IMR-90 (cell line): ENCODE measurements around the gene GMEB2. TPM values are rescaled to one million over a fixed set of nuclear protein-coding genes. Genes with fewer than 3 reads are reported as not detected.

Source experiments
- ATAC-seq: fragments of 200-7000 bp; cut with Tn5 transposase; 2 replicates; pipeline ENCODE4 v1.9.1; 2020; ENCODE audit warnings: low read depth, mild to moderate bottlenecking, moderate library complexity
- BruUV-seq: library from RNA; stranded (reverse); fragments of 400-500 nt; replicated peaks from 2 replicates; lab custom pipeline; 2021; lab: Mats Ljungman, UMichigan
- CTCF ChIA-PET: fragments of 300-600 bp; formaldehyde crosslinking; extraction: SDS; loops from one replicate; lab custom pipeline; 2021; ENCODE audit warnings: antibody characterized with exemption; lab: Yijun Ruan, JAX
- POLR2A ChIA-PET: fragments of 300-600 bp; sonication (Branson Sonifier 250); formaldehyde crosslinking; loops from one replicate; lab custom pipeline; 2022; ENCODE audit warnings: antibody characterized with exemption; ENCODE audit not compliant: unreplicated experiment; lab: Charles Lee
- DNase-seq: peaks from one replicate; pipeline ENCODE4 v3.0.0; 2013
- H2AFZ ChIP-seq: replicated peaks from 2 replicates; pipeline ENCODE3; 2013; ENCODE audit warnings: low read length, mild to moderate bottlenecking; ENCODE audit not compliant: poor library complexity
- H2AK5ac ChIP-seq: 2 replicates; pipeline ENCODE4 v1.6.1; 2013; ENCODE audit warnings: low read depth, low read length, inconsistent platforms
- H2AK9ac ChIP-seq: replicated peaks from 2 replicates; pipeline ENCODE3; 2013; ENCODE audit warnings: mild to moderate bottlenecking, low read depth, low read length, moderate library complexity; ENCODE audit not compliant: poor library complexity
- H2BK120ac ChIP-seq: 2 replicates; pipeline ENCODE4 v1.6.1; 2013; ENCODE audit warnings: low read depth, low read length, inconsistent platforms
- H2BK15ac ChIP-seq: 3 replicates; pipeline ENCODE4 v1.6.1; 2013; ENCODE audit warnings: low read depth, low read length, inconsistent platforms
- H2BK20ac ChIP-seq: 2 replicates; pipeline ENCODE4 v1.6.1; 2013; ENCODE audit warnings: low read depth, mild to moderate bottlenecking, inconsistent platforms, low read length, moderate library complexity
- H2BK5ac ChIP-seq: 2 replicates; pipeline ENCODE4 v1.6.1; 2013; ENCODE audit warnings: mild to moderate bottlenecking, low read depth, low read length, inconsistent platforms; ENCODE audit not compliant: poor library complexity, severe bottlenecking
- H3K14ac ChIP-seq: replicated peaks from 2 replicates; pipeline ENCODE4 v1.6.1; 2013; ENCODE audit warnings: low read depth, low read length, inconsistent platforms
- H3K18ac ChIP-seq: 2 replicates; pipeline ENCODE4 v1.6.1; 2013; ENCODE audit warnings: low read depth, low read length, control low read depth
- H3K23ac ChIP-seq: 2 replicates; pipeline ENCODE4 v1.6.1; 2013; ENCODE audit warnings: low read depth, low read length, inconsistent platforms
- H3K27ac ChIP-seq: 2 replicates; pipeline ENCODE4 v1.5.1; 2013; ENCODE audit warnings: mild to moderate bottlenecking, control low read depth, low read length; ENCODE audit not compliant: insufficient read depth
- H3K27me3 ChIP-seq: 2 replicates; pipeline ENCODE4 v1.6.1; 2013; ENCODE audit warnings: low read length; ENCODE audit not compliant: control insufficient read depth, insufficient read depth
- H3K36me3 ChIP-seq: 2 replicates; pipeline ENCODE4 v1.6.1; 2013; ENCODE audit warnings: low read length, mixed read lengths; ENCODE audit not compliant: control insufficient read depth, insufficient read depth
- H3K4ac ChIP-seq: 2 replicates; pipeline ENCODE4 v1.6.1; 2013; ENCODE audit warnings: low read depth, low read length, inconsistent platforms
- H3K4me1 ChIP-seq: 2 replicates; pipeline ENCODE4 v1.6.1; 2013; ENCODE audit warnings: low read length, mixed read lengths; ENCODE audit not compliant: control insufficient read depth, insufficient read depth
- H3K4me2 ChIP-seq: 2 replicates; pipeline ENCODE4 v1.6.1; 2013; ENCODE audit warnings: low read depth, mild to moderate bottlenecking, control low read depth, low read length, moderate library complexity
- H3K4me3 ChIP-seq: 2 replicates; pipeline ENCODE4 v1.5.1; 2013; ENCODE audit warnings: low read depth, mild to moderate bottlenecking, control low read depth, low read length, moderate library complexity; ENCODE audit not compliant: insufficient read depth
- H3K56ac ChIP-seq: 2 replicates; pipeline ENCODE4 v1.6.1; 2013; ENCODE audit warnings: low read length, inconsistent platforms; ENCODE audit not compliant: insufficient read depth; ENCODE audit errors: extremely low read depth
- H3K79me1 ChIP-seq, 2 experiments: 2 replicates each; pipeline ENCODE4 v1.6.1; 2013; ENCODE audit warnings: low read length in 2 of 2, inconsistent platforms in 1 of 2, low read depth in 1 of 2
- H3K9ac ChIP-seq: 2 replicates; pipeline ENCODE4 v1.6.1; 2013; ENCODE audit warnings: low read depth, low read length, control low read depth
- H3K9me1 ChIP-seq: 2 replicates; pipeline ENCODE4 v1.6.1; 2013; ENCODE audit warnings: low read length, inconsistent platforms; ENCODE audit not compliant: insufficient read depth
- H3K9me3 ChIP-seq: 2 replicates; pipeline ENCODE4 v1.6.1; 2013; ENCODE audit warnings: low read length; ENCODE audit not compliant: control insufficient read depth, insufficient read depth
- H4K20me1 ChIP-seq: 2 replicates; pipeline ENCODE4 v1.6.1; 2013; ENCODE audit warnings: low read length, inconsistent platforms; ENCODE audit not compliant: insufficient read depth
- H4K5ac ChIP-seq: 2 replicates; pipeline ENCODE4 v1.6.1; 2013; ENCODE audit warnings: mild to moderate bottlenecking, low read depth, low read length, control low read depth
- H4K8ac ChIP-seq, 2 experiments: 2 replicates each; pipeline ENCODE4 v1.6.1; 2013; ENCODE audit warnings: low read depth in 2 of 2, low read length in 2 of 2, control low read depth in 1 of 2, inconsistent platforms in 1 of 2
- H4K91ac ChIP-seq: 2 replicates; pipeline ENCODE4 v1.6.1; 2013; ENCODE audit warnings: low read depth, low read length, inconsistent platforms; ENCODE audit not compliant: insufficient read depth
- BHLHE40 ChIP-seq: fragments of 150-350 bp; IDR thresholded peaks from 2 replicates; pipeline ENCODE4 v1.6.1; 2016; ENCODE audit warnings: mild to moderate bottlenecking, low read depth, low read length
- CEBPB ChIP-seq: IDR thresholded peaks from 2 replicates; pipeline ENCODE4 v1.6.1; 2012; ENCODE audit warnings: low read depth, low read length, improper control_type of control experiment
- CHD1 ChIP-seq: IDR thresholded peaks from 2 replicates; pipeline ENCODE4 v1.6.1; 2012; ENCODE audit warnings: low read depth, low read length, improper control_type of control experiment
- CTCF ChIP-seq: conservative IDR thresholded peaks from 2 replicates; pipeline ENCODE4 v1.5.1; 2012; ENCODE audit warnings: mild to moderate bottlenecking, low read depth, low read length, improper control_type of control experiment
- ELK1 ChIP-seq: fragments of 150-350 bp; IDR thresholded peaks from 2 replicates; pipeline ENCODE4 v1.6.1; 2016; ENCODE audit warnings: low read depth, mild to moderate bottlenecking, low read length, moderate library complexity, borderline replicate concordance
- MAFK ChIP-seq: IDR thresholded peaks from 2 replicates; pipeline ENCODE4 v1.6.1; 2012; ENCODE audit warnings: low read depth, low read length, improper control_type of control experiment
- MAZ ChIP-seq: IDR thresholded peaks from 2 replicates; pipeline ENCODE4 v1.6.1; 2012; ENCODE audit warnings: low read depth, mild to moderate bottlenecking, low read length, improper control_type of control experiment, moderate library complexity, borderline replicate concordance
- MXI1 ChIP-seq: IDR thresholded peaks from 2 replicates; pipeline ENCODE4 v1.6.1; 2012; ENCODE audit warnings: low read depth, mild to moderate bottlenecking, low read length, moderate library complexity, borderline replicate concordance
- NFE2L2 ChIP-seq: fragments of 150-350 bp; IDR thresholded peaks from 2 replicates; pipeline ENCODE4 v1.6.1; 2016; ENCODE audit warnings: low read depth, mild to moderate bottlenecking, low read length
- POLR2A ChIP-seq: IDR thresholded peaks from 2 replicates; pipeline ENCODE4 v1.6.1; 2012; ENCODE audit warnings: mild to moderate bottlenecking, low read depth, low read length
- RAD21 ChIP-seq: IDR thresholded peaks from 2 replicates; pipeline ENCODE4 v1.6.1; 2012; ENCODE audit warnings: low read length, improper control_type of control experiment
- RCOR1 ChIP-seq: IDR thresholded peaks from 2 replicates; pipeline ENCODE4 v1.6.1; 2012; ENCODE audit warnings: mild to moderate bottlenecking, low read length, improper control_type of control experiment; ENCODE audit not compliant: insufficient replicate concordance
- RFX5 ChIP-seq: IDR thresholded peaks from 2 replicates; pipeline ENCODE4 v1.8.0; 2012; ENCODE audit warnings: low read depth, mild to moderate bottlenecking, low read length, moderate library complexity
- SMC3 ChIP-seq: fragments of 150-350 bp; IDR thresholded peaks from 2 replicates; pipeline ENCODE4 v1.6.1; 2016; ENCODE audit warnings: low read depth, mild to moderate bottlenecking, antibody characterized with exemption, low read length, moderate library complexity
- USF2 ChIP-seq: fragments of 150-350 bp; IDR thresholded peaks from 2 replicates; pipeline ENCODE4 v1.6.1; 2017; ENCODE audit warnings: mild to moderate bottlenecking, antibody characterized with exemption, low read length, low read depth
- WGBS, 2 experiments: methylation state at CpG; one replicate each; pipeline versions ENCODE4 v1.1.5 to v1.1.7; 2013; ENCODE audit warnings: missing lambda C conversion rate in 2 of 2; ENCODE audit not compliant: insufficient read length in 1 of 2; ENCODE audit errors: extremely low coverage in 2 of 2; 5-methylcytosine and 5-hydroxymethylcytosine counted together
- dilution Hi-C: fragments of 300-500 bp; cut with HindIII; formaldehyde crosslinking; loops from one replicate; pipeline ENCODE4 v1.14.3; 2018; ENCODE audit warnings: low sequenced_read_pairs; ENCODE audit not compliant: unreplicated experiment
- in situ Hi-C: fragments of 300-500 bp; cut with MboI; formaldehyde crosslinking; loops from 3 replicates; pipeline ENCODE4 v1.14.3; 2019; ENCODE audit warnings: low sequenced_read_pairs, inconsistent platforms, mixed read lengths
- intact Hi-C: fragments of 100-400 bp; cut with micrococcal nuclease; formaldehyde crosslinking; loops from 2 replicates; pipeline ENCODE4 v1.10.0; 2022
- polyA plus RNA-seq, 3 experiments: library from polyadenylated mRNA; depleted of rRNA; stranded (reverse); fragments of >200 nt; gene quantifications; 2 replicates each; pipeline ENCODE4 v1.2.3, GENCODE V29; 2012; ENCODE audit warnings: low replicate concordance in 1 of 3
- total RNA-seq: library from RNA; depleted of rRNA; stranded (reverse); fragments of >200 nt; gene quantifications from 2 replicates; pipeline ENCODE4 v1.2.3, GENCODE V29; 2012

GMEB2 gene
- total and polyA plus RNA-seq, 2 of the 4 experiments (the other 2 are of a cell fraction): 5.0 to 10.0 TPM

DNA sequence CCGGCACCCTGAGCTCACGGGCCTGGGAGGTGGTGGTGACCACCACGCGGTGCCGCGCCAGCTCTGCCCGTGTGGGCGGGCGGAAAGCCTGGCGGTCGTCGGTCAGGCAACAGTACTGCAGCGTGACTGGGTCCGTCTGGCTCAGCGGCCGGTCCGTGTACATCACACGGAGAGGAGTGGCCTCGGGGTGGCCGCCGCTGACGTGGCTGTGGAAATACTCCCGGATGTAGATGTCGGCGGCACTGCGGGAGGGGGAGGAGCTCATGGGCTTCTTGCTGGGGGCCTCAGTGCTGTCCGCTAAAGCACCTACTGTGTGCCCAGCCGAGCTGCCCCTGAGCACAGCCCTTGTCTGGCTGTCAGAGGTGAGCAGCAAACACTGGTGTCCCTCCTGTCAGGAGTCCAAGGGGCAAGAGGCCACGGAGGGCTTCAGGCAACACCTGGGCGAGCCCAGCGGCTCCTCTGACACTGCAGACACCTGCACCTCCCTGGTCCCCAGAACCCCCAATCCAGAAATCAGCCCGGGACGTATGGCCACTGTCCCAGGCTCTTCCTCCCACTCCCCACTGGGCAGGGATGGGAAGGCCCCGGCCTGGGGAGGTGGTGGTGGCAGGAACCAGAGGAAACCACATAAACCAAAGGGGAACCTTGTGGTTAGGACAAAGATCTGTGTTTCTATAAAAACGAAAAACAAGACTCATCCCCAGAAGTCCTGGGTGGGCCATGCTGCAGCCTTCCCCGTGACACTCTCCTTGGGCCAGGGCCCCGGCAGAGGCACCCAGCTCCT is 59.3 kb downstream of the GMEB2 start:
- ChIA-PET CTCF (no interaction called here), POLR2A (no interaction called here)
- no peaks in the 10 kb centered on the region for H3K9me3 ChIP-seq
- H3K79me1 ChIP-seq: no peaks in the 10 kb centered on the region
- H3K18ac ChIP-seq: no peak overlapping the region
- H2AFZ ChIP-seq: no peak overlapping the region
- DNase-seq: no peak
- no peaks in the 10 kb centered on the region for H3K9me1 ChIP-seq
- in situ Hi-C loops (no loop called here), dilution Hi-C loops (no loop called here), intact Hi-C loops (no loop called here)
- no peak overlapping the region for H3K4me3 ChIP-seq
- 94% methylated on average over 30 of the region's 37 CpGs; no CpG with 5 or more reads in 1 of the 2 experiments for WGBS, 2 experiments
- H2BK5ac ChIP-seq: no peak overlapping the region
- H3K23ac ChIP-seq: no peak overlapping the region
- no peak for ATAC-seq
- peaks cover 48% of the 10 kb centered on the region for H3K36me3 ChIP-seq
- no peak overlapping the region for H3K56ac ChIP-seq
- H3K9ac ChIP-seq: no peak overlapping the region
- H3K27me3 ChIP-seq: no peaks in the 10 kb centered on the region
- H2BK15ac ChIP-seq: no peak overlapping the region
- H3K4ac ChIP-seq: no peak overlapping the region
- H3K4me1 ChIP-seq: no peaks in the 10 kb centered on the region
- H4K91ac ChIP-seq: no peak overlapping the region
- no peak overlapping the region for H3K27ac ChIP-seq
- BruUV-seq: no TSS peak
- H4K20me1 ChIP-seq: no peaks in the 10 kb centered on the region
- H2BK20ac ChIP-seq: no peak overlapping the region
- H3K4me2 ChIP-seq: no peak overlapping the region
- H2AK9ac ChIP-seq: no peak overlapping the region
- no peak overlapping the region for H3K14ac ChIP-seq
- no peak overlapping the region for H2AK5ac ChIP-seq
- TF ChIP-seq MXI1 (no peak), MAZ (no peak), NFE2L2 (no peak), POLR2A (no peak), USF2 (no peak), SMC3 (no peak), CEBPB (no peak), MAFK (no peak), BHLHE40 (no peak), RAD21 (no peak), CHD1 (no peak), CTCF (no peak), ELK1 (no peak), RFX5 (no peak), RCOR1 (no peak)
- H4K8ac ChIP-seq: no peak overlapping the region
- H4K5ac ChIP-seq: no peak overlapping the region
- no peak overlapping the region for H2BK120ac ChIP-seq
